Ovary (tissue), 3 donors: Measurements from ENCODE around the gene TCFL5.

Experiments
- CTCF ChIP-seq, 3 donors: fragments of 450-650 bp in 2 of 3; fragments of 200-600 bp in 1 of 3; IDR thresholded peaks; one replicate each; pipeline versions ENCODE4 v1.5.1 to v1.8.0; 2016 to 2022; ENCODE audit warnings: antibody characterized with exemption in 3 of 3, mild to moderate bottlenecking in 1 of 3
- EP300 ChIP-seq: sonication (generic); formaldehyde crosslinking; IDR thresholded peaks from one replicate; pipeline ENCODE4 v1.6.1; 2017; ENCODE audit warnings: antibody characterized with exemption
- POLR2A ChIP-seq: fragments of 450-650 bp; IDR thresholded peaks from one replicate; pipeline ENCODE4 v1.6.1; 2017; ENCODE audit warnings: antibody characterized with exemption, mild to moderate bottlenecking, moderate library complexity
- donor health status: DM: no; HTN: no; CAD: no.

- TF ChIP-seq CTCF (IDR thresholded peaks at IDR 0.05), result no peak
- no peak for TF ChIP-seq POLR2A
- TF ChIP-seq EP300, result no peak
These were observed 36.0 kb upstream of the TCFL5 start for GRCh38 chr20:62897666-62898065.
